Heart left ventricle (tissue), 13 donors: Measurements from ENCODE around the gene CHIC2.
"Not testable (repeated sequence)": the region's sequence is repeated elsewhere in the genome, so short reads cannot be mapped to it uniquely, and the experiment has no call there.

ENCODE experiments used
- CTCF ChIP-seq, 12 donors: fragments of 200-600 bp; sonication (generic) in 4 of 12; IDR thresholded peaks; one replicate each; pipeline versions ENCODE4 v1.5.0 to v1.8.0; 2018 to 2022; ENCODE audit warnings: antibody characterized with exemption in 12 of 12, mild to moderate bottlenecking in 5 of 12
- POLR2A ChIP-seq, 2 donors: fragments of 450-650 bp; IDR thresholded peaks; one replicate each; pipeline ENCODE4 v1.6.1; 2017; ENCODE audit warnings: antibody characterized with exemption in 2 of 2, mild to moderate bottlenecking in 2 of 2, moderate library complexity in 2 of 2
- donor health status: ischemic (EF 13 %, LVEDD 7.1; RV severe dilation, severe dysfunction).
- donor health status: DM: no; HTN: yes; CAD: no.
- donor health status: DM: no; HTN: no; CAD: no.
- donor health status: ischemic (EF 25% LVEDD 6.9; RV normal size, moderate dysfunction).
- donor health status: ischemic (EF 25% LVEDD 5.7; RV mildly dilated, moderate dysfunction).
- donor health status: ischemic (EF 35%, LVEDD 5.7; RV mildly dilated, moderate dysfunction).
- donor health status: nonischemic (EF 11% LVEDD 7.7; RV severe dilation, severe dysfunction).
- donor health status: DM: yes; HTN: yes; CAD: no.
- donor health status: PGD.
- donor health status: ischemic (EF 29% LVEDD 5.4; RV normal size, mild dysfunction).
- donor health status: nonischemic (EF 23%, LVEDD 6.1; RV moderate dilation, normal function).

GRCh38 chr4:54113206-54113605, 48.8 kb upstream of the CHIC2 start:
- not testable (repeated sequence) for TF ChIP-seq CTCF, POLR2A (IDR thresholded peaks at IDR 0.05)
